HL-60/S4 (cell line): ENCODE results near the gene GAPVD1.
"Not testable (repeated sequence)": the region's sequence is repeated elsewhere in the genome, so short reads cannot be mapped to it uniquely, and the experiment has no call there.

Experiments
- in situ Hi-C: fragments of 300-500 bp; cut with MboI; formaldehyde crosslinking; loops from 2 replicates; pipeline ENCODE4 v1.14.3; 2022; ENCODE audit warnings: low sequenced_read_pairs

The GAPVD1 gene

GRCh38 chr9:125297917-125298316 lies 36.3 kb downstream of the GAPVD1 start:
- in situ Hi-C loops, result no loop called here

DNA sequence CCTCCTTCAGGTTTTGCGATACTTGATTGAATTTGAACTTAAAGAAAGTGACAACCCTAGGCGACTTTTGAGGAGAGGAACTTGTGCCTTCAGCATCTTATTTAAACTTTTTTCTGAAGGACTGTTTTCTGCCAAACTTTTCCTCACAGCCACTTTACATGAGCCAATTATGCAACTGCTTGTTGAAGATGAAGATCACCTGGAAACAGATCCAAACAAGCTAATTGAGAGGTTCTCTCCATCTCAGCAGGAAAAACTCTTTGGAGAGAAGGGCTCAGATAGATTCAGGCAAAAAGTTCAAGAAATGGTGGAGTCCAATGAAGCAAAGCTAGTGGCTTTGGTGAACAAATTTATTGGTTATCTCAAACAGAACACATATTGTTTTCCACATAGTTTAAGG lies 40.6 kb downstream of the GAPVD1 start:
- in situ Hi-C loops, result no loop called here

DNA sequence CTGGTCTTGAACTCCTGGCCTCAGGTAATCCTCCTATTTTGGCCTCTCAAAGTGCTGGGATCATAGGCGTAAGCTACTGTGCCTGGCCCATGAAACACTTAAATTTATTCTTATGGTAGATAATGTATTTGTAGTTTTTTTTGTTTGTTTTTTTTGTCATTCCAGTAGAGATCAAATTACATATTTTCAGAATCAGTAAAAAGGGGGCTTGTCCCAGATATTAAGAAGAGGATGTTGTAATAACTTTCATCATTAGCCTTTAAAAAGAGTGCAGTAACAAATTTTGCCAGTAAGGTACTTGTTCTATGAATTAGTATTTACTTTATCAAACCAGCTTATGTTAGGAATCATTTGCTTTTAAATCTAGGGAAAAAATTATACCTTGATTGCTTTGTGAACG lies 42.6 kb downstream of the GAPVD1 start:
- in situ Hi-C loops, result no loop called here

DNA sequence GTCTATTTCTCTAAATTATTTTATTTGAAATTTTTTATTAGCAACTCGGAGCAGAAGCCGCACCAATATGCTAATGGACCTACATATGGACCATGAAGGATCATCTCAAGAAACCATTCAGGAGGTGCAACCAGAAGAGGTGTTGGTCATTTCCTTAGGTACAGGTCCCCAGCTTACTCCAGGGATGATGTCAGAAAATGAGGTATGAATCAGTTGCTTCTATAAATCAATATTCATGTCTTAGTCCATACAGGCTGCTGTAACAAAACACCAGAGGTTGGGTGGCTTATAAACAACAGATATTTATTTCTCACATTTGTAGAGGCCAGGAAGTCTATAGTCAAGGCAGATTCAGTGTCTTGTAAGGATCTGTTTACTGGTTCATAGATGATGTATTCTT lies 50.8 kb downstream of the GAPVD1 start:
- in situ Hi-C loops, result no loop called here

DNA sequence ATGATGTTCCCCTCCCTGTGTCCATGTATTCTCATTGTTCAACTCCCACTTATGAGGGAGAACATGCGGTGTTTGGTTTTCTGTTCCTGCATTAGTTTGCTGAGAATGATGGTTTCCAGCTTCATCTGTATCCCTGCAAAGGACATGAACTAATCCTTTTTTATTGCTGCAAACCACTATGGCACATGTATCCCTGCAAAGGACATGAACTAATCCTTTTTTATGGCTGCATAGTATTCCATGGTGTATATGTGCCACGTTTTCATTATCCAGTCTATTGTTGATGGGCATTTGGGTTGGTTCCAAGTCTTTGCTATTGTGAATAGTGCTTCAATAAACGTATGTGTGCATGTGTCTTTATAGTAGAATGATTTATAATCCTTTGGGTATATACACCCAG lies 54.7 kb downstream of the GAPVD1 start:
- in situ Hi-C loops, result not testable (repeated sequence)

- in situ Hi-C loops, result no loop called here
Observed at GRCh38 chr9:125317704-125318103, 56.1 kb downstream of the GAPVD1 start.

GRCh38 chr9:125321496-125321895 lies 59.9 kb downstream of the GAPVD1 start:
- in situ Hi-C loops, result no loop called here

DNA sequence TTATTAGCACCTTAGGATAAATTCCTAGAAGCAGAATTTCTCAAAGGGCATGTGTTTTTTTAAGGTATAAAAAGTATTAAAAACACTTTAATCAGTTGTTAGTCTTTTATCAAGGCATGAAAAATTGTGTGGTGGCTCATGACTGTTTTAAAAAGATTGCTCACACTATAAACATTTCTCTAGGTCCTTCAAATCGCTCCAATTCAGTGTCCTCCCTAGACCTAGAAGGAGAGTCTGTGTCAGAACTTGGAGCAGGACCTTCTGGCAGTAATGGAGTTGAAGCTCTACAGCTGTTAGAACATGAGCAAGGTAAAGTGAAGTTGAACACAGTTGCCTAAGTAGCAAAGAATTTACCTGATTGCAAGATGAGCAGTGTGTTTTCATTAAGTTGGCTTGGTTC lies 62.0 kb downstream of the GAPVD1 start:
- in situ Hi-C loops, result no loop called here

DNA sequence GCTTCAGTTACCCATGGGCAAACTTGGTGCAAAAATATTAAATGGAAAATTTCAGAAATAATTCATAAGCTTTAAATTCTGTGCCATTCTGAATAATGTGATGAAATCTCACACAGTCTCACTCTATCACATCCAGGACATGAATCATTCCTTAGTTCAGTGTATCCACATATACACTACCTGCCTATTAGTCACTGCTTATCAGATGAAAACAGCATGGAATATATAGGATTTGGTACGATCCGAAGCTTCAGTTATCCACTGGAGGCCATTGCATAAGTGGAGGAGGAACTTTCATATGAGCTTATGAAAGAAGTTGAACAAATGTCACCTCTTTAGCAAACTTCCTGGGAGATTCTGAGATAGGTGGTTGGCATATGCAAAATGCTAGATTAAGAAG lies 64.2 kb downstream of the GAPVD1 start:
- in situ Hi-C loops, result no loop called here

GRCh38 chr9:125329978-125330377 lies 68.4 kb downstream of the GAPVD1 start:
- in situ Hi-C loops, result no loop called here

DNA sequence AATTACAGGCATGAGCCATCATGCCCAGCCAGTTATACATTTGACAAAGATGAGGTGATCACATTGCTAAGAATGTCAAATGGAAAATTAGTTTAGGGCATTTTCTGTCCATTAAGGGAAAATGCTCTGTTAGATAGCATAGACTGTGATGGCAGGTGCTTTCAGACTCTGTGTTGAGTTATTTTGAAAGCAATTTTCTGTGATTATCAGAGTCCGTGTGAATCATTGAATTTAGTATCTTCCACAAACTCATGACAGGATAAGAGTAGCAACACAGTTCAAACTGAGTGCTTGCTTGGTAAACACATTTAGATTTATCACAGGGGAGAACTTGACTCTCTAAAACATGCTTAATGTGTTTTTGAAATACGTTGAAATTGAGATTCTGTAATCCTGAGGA lies 69.0 kb downstream of the GAPVD1 start:
- in situ Hi-C loops, result no loop called here

- in situ Hi-C loops, result no loop called here
Observed at GRCh38 chr9:125332527-125332926, 70.9 kb downstream of the GAPVD1 start.

DNA sequence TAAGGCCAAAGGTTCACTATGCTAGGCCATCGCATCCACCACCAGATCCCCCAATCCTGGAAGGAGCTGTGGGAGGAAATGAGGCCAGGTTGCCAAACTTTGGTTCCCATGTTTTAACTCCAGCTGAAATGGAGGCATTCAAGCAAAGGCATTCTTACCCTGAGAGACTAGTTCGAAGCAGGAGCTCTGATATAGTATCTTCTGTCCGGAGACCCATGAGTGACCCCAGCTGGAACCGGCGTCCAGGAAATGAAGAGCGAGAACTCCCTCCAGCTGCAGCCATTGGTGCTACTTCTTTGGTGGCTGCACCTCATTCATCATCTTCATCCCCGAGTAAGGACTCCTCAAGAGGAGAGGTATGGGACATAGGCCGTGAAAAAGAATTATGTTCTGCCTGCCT lies 75.6 kb downstream of the GAPVD1 start:
- in situ Hi-C loops, result no loop called here

DNA sequence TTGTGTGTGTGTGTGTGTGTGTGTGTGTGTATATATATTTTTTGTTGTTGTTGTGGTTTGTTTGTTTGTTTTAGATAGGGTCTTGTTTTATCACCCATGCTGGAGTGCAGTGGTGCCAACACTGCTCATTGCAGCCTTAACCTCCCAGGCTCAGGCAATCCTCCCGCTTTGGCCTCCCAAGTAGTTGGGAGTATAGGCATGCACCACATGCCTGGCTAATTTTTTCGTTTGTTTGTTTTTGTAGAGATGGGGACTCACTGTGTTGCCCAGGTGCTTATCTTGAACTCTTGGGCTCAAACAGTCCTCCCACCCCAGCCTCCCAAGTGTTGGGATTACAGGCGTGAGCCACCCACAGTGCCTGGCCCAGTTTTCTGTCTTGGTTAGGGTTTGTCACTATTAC lies 77.3 kb downstream of the GAPVD1 start:
- in situ Hi-C loops, result no loop called here

- in situ Hi-C loops, result no loop called here
Observed at GRCh38 chr9:125341566-125341965, 79.9 kb downstream of the GAPVD1 start.

DNA sequence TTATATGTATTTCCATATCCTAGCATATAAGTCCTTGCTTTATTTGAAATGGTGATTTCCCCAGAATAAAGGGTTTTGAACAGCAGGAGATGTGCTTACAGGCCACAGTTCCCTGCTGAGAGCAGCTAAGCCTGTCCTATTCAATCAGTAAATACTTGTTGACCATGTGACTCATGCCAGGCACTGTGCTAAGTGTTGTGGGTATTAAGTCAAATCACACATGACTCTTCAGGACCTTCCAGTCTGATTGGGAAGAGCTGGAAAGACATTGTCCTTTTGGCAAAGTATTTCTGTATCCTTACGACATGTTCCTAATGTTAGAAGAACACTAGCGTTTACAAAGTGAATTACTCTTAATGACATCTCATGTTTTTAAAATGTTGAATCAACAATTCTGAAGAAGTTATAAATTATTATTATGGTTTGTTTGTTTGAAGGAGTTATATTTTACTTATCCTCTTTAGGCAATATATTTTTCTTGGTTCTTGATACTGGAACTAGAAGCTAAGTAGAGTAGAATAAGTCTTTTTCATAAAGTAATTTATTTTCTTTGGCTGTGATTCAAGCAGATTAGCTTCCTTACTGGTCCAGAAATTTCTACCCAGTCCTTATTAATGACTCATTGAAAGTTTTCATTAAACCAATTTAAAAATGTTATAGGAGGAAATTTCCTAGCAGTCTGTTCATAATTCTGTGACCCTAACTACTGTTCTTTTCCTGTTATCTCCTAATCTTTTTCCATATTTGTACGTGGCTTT lies 82.1 kb downstream of the GAPVD1 start:
- in situ Hi-C loops, result no loop called here

GRCh38 chr9:125346080-125346732 lies 84.6 kb downstream of the GAPVD1 start:
- in situ Hi-C loops, result no loop called here

DNA sequence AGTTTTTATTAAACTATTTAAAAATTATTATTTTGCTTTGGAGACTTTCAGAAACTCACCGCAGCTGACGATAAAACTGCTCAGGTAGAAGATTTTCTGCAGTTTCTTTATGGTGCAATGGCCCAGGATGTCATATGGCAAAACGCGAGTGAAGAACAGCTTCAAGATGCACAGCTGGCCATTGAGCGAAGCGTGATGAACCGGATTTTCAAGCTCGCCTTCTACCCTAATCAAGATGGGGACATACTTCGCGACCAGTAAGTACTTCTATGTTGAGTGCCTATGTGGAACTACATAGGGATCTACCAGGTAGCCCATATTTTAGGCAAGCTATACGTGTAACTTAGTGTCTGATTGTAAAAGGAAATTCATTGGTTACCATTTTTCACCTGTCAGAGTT lies 94.0 kb downstream of the GAPVD1 start:
- in situ Hi-C loops, result loop anchor here (10.0 kb wide), 1 partner anchor 141 kb away; no protein-coding TSS in a partner anchor

DNA sequence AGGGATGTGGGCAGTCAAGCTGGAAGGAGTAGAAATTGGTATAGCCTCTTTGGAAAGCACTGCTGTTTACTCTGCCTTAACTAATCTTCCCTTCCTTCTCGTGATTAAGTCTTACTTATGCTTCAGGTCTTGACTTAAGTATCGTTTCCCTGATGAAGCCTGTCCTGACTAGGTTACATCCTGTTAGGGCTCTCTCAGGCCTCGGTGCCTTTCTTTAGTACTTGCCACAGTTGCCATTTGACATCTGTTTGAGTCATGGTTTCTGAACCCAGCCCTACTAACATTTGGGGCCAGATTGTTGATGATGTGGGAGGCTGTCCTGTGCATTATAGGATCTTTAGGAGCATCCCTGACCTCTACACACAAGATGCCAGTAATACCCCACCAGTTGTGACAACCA lies 94.4 kb downstream of the GAPVD1 start:
- in situ Hi-C loops, result loop anchor here (10.0 kb wide), 1 partner anchor 141 kb away; no protein-coding TSS in a partner anchor

DNA sequence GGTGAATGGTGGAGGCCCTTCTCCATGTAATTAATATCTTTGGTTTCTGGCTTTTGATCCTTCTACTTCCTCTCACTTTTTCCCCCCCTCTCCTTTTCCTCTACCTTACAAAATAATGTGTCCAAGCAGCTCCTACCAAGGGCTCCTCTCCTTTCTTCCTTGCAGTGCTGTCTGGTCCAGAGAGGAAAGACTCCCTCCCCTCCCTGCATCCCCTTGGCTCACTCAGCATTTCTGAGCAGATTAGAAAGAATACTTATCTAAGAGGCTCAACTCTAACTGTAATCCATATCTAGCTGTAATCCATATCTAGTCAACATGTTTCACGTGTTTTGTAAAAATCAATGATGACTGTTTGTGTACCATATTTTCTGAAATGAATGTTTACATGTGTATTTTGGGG lies 97.4 kb downstream of the GAPVD1 start:
- in situ Hi-C loops, result loop anchor here (10.0 kb wide), 1 partner anchor 144 kb away; no protein-coding TSS in a partner anchor

DNA sequence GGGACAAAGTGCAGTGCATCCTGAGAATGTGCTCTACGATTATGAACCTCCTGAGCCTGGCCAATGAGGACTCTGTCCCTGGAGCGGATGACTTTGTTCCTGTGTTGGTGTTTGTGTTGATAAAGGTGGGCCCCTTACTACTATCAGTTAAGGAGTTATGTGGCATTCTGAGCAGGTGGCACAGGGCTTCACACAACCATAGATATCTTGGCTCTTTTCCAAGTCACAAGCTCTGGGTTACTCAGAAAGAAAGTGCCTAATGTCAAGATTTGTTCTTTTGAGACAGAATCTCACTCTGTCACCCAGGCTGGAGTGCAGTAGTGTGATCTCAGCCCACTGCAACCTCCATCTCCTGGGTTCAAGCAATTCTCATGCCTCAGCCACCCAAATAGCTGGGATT lies 99.0 kb downstream of the GAPVD1 start:
- in situ Hi-C loops, result no loop called here

- in situ Hi-C loops, result no loop called here
Observed at GRCh38 chr9:125361837-125362531, 100.4 kb downstream of the GAPVD1 start.
